ENCODE data around the gene CEP135. TPM values are rescaled to one million over a fixed set of nuclear protein-coding genes. Genes with fewer than 3 reads are reported as not detected.

CEP135 gene
- total RNA-seq, 2 experiments from 2014 or later, result 12.5 to 12.9 TPM

- peak; percentile 91 for ATAC-seq
- POLR2A ChIA-PET, result no interaction called here
- CTCF ChIA-PET, result no interaction called here
- H3K36me3 Mint-ChIP-seq (ENCODE audit: low read depth), result peaks cover 27% of the 10 kb centered on the region
- H3K27ac Mint-ChIP-seq, result peak overlapping the region; percentile 79
- H3K4me3 Mint-ChIP-seq, result no peak overlapping the region
- no peaks in the 10 kb centered on the region for H3K9me3 Mint-ChIP-seq
- no peaks in the 10 kb centered on the region for H3K27me3 Mint-ChIP-seq
- peaks cover 32% of the 10 kb centered on the region for H3K4me1 Mint-ChIP-seq (ENCODE audit: low read depth)
- intact Hi-C loops (cut with micrococcal nuclease), result no loop called here
- DNase-seq, result peak; percentile 15
- TF ChIP-seq CTCF (IDR thresholded peaks at IDR 0.05), result no peak
Observed at GRCh38 chr4:55906989-55907388, 41.8 kb upstream of the CEP135 start.

- DNase-seq, result no peak
- intact Hi-C loops (cut with micrococcal nuclease), result no loop called here
- ATAC-seq, result peak; percentile 34
- POLR2A ChIA-PET, result no interaction called here
- Mint-ChIP-seq H3K9me3 (no peaks in the 10 kb centered on the region), H3K36me3 (ENCODE audit: low read depth) (peaks cover 23% of the 10 kb centered on the region), H3K27me3 (no peaks in the 10 kb centered on the region), H3K27ac (peak overlapping the region; percentile 79), H3K4me3 (no peak overlapping the region), H3K4me1 (ENCODE audit: low read depth) (peaks cover 31% of the 10 kb centered on the region)
- CTCF ChIA-PET, result no interaction called here
- TF ChIP-seq CTCF (IDR thresholded peaks at IDR 0.05), result no peak
Observed at GRCh38 chr4:55907469-55907868, 41.3 kb upstream of the CEP135 start.

GRCh38 chr4:55910140-55910539 is 38.6 kb upstream of the CEP135 start:
- no peak for TF ChIP-seq CTCF (IDR thresholded peaks at IDR 0.05)
- H3K4me1 Mint-ChIP-seq (ENCODE audit: low read depth), result peaks cover 21% of the 10 kb centered on the region
- H3K27ac Mint-ChIP-seq, result no peak overlapping the region
- H3K9me3 Mint-ChIP-seq, result no peaks in the 10 kb centered on the region
- ChIA-PET POLR2A (no interaction called here), CTCF (no interaction called here)
- H3K36me3 Mint-ChIP-seq (ENCODE audit: low read depth), result peaks cover 11% of the 10 kb centered on the region
- H3K4me3 Mint-ChIP-seq, result no peak overlapping the region
- H3K27me3 Mint-ChIP-seq, result no peaks in the 10 kb centered on the region
- ATAC-seq (no peak), DNase-seq (no peak)
- intact Hi-C loops (cut with micrococcal nuclease), result no loop called here

GRCh38 chr4:55912249-55912648 is 36.5 kb upstream of the CEP135 start:
- no peaks in the 10 kb centered on the region for H3K9me3 Mint-ChIP-seq
- ChIA-PET CTCF (no interaction called here), POLR2A (no interaction called here)
- no peak for DNase-seq
- H3K4me1 Mint-ChIP-seq (ENCODE audit: low read depth), result peaks cover 5% of the 10 kb centered on the region
- no peak for ATAC-seq
- H3K36me3 Mint-ChIP-seq (ENCODE audit: low read depth), result no peaks in the 10 kb centered on the region
- no peak for TF ChIP-seq CTCF (IDR thresholded peaks at IDR 0.05)
- no peak overlapping the region for H3K4me3 Mint-ChIP-seq
- no peak overlapping the region for H3K27ac Mint-ChIP-seq
- H3K27me3 Mint-ChIP-seq, result no peaks in the 10 kb centered on the region
- intact Hi-C loops (cut with micrococcal nuclease), result no loop called here

GRCh38 chr4:55920571-55920970 is 28.2 kb upstream of the CEP135 start:
- no peak for DNase-seq
- no peak for ATAC-seq
- no peak for TF ChIP-seq CTCF (IDR thresholded peaks at IDR 0.05)
- Mint-ChIP-seq H3K9me3 (no peaks in the 10 kb centered on the region), H3K4me1 (ENCODE audit: low read depth) (no peaks in the 10 kb centered on the region), H3K27me3 (no peaks in the 10 kb centered on the region), H3K27ac (no peak overlapping the region), H3K36me3 (ENCODE audit: low read depth) (no peaks in the 10 kb centered on the region), H3K4me3 (no peak overlapping the region)
- ChIA-PET CTCF (no interaction called here), POLR2A (no interaction called here)
- intact Hi-C loops (cut with micrococcal nuclease), result no loop called here

Measured in activated CD8-positive, alpha-beta T cell treated with anti-CD3 and anti-CD28 coated beads for 36 hours (primary cell).